A549 treated with CORT108297 at 1 μM for 4 hours (cell line): ENCODE results near the gene ARRB1. TPM values are rescaled to one million over a fixed set of nuclear protein-coding genes. Genes with fewer than 3 reads are reported as not detected.

Experiments used
- total RNA-seq: library from RNA; stranded (reverse); fragments of 200-300 nt; extraction: Qiagen RNA extraction; gene quantifications from 5 replicates; pipeline ENCODE4 v1.2.3, GENCODE V29; 2022

Gene ARRB1
- total RNA-seq, result 3.4 to 4.6 TPM (median 4.2 TPM) in 5 replicates

GRCh38 chr11:75351541-75351790, at the start of gene ARRB1:
Gene ARRB1, minus strand, starts transcription at chr11:75351661. Its CDS starts 54 bp downstream, at chr11:75351607.

GRCh38 chr11:75399344-75400145, 48.1 kb upstream of the ARRB1 start, which contains the start of gene RPS3:
Gene RPS3, plus strand, starts transcription at chr11:75399518. Its CDS starts 30 bp downstream, at chr11:75399548.

GRCh38 chr11:75240311-75241035, 111.0 kb downstream of the ARRB1 start, which contains the start of gene TPBGL:
Gene TPBGL, plus strand, starts transcription at chr11:75240774. Its CDS starts 276 bp downstream, at chr11:75241050.

Other genes with a start within 250 kb of the ARRB1 start
- 2.9 to 5.1 TPM (median 4.2 TPM) in 5 replicates for gene SLCO2B1, start 200.6 kb downstream of the ARRB1 start, total RNA-seq
- gene TPBGL, start 110.9 kb downstream of the ARRB1 start, total RNA-seq, result 0.08 to 0.30 TPM (median 0.23 TPM) in 5 replicates
- gene RPS3, start 47.9 kb upstream of the ARRB1 start, total RNA-seq, result 3,282 to 4,477 TPM (median 3,376 TPM) in 5 replicates
- gene KLHL35, start 81.5 kb upstream of the ARRB1 start, total RNA-seq, result 0.63 to 1.8 TPM (median 1.1 TPM) in 5 replicates
- 7.4 to 13.6 TPM (median 10.7 TPM) in 5 replicates for gene GDPD5, start 174.3 kb upstream of the ARRB1 start, total RNA-seq
- 78.4 to 113 TPM (median 104 TPM) in 5 replicates for gene SERPINH1, start 210.6 kb upstream of the ARRB1 start, total RNA-seq